ENCODE measurements around the gene CATSPERB.

Gene CATSPERB

GRCh38 chr14:91754819-91755218 is 22.9 kb upstream of the CATSPERB start:
- TF ChIP-seq CTCF (conservative IDR thresholded peaks at IDR 0.05; ENCODE audit: low read length) (no peak), EZH2phosphoT487 (IDR thresholded peaks at IDR 0.05; ENCODE audit: borderline replicate concordance) (no peak)
- H3K27me3 ChIP-seq (ENCODE audit: insufficient read depth, low read length, poor library complexity, severe bottlenecking) = no peaks in the 10 kb centered on the region
- H3F3A ChIP-seq (ENCODE audit: low read depth) = no peaks in the 10 kb centered on the region
- H3K9me3 ChIP-seq (ENCODE audit: insufficient read depth, low read depth, low read length) = no peaks in the 10 kb centered on the region
- H3K4me3 ChIP-seq (ENCODE audit: low read length, poor library complexity, severe bottlenecking) = no peak overlapping the region
- no peak overlapping the region for H2AFZ ChIP-seq (ENCODE audit: low read length)
- no peaks in the 10 kb centered on the region for H3K79me2 ChIP-seq (ENCODE audit: insufficient read depth, low read length)
- H3K9me2 ChIP-seq (replicated peaks; ENCODE audit: low read depth, low read length) = no peaks in the 10 kb centered on the region
- no peaks in the 10 kb centered on the region for H4K20me1 ChIP-seq (ENCODE audit: insufficient read depth, low read length, poor library complexity, severe bottlenecking)
- H3K4me2 ChIP-seq (ENCODE audit: low read depth, low read length, poor library complexity, severe bottlenecking) = no peak overlapping the region
- H3K4me1 ChIP-seq (ENCODE audit: insufficient read depth, low read length, poor library complexity, severe bottlenecking) = peaks cover 6% of the 10 kb centered on the region
- no peak overlapping the region for H3K9ac ChIP-seq (ENCODE audit: low read depth, low read length, poor library complexity, severe bottlenecking)
- no peaks in the 10 kb centered on the region for H3K36me3 ChIP-seq (ENCODE audit: insufficient read depth, low read length)

- H3K79me2 ChIP-seq (ENCODE audit: insufficient read depth, low read length) = no peaks in the 10 kb centered on the region
- H3K4me1 ChIP-seq (ENCODE audit: insufficient read depth, low read length, poor library complexity, severe bottlenecking) = peaks cover 6% of the 10 kb centered on the region
- no peaks in the 10 kb centered on the region for H4K20me1 ChIP-seq (ENCODE audit: insufficient read depth, low read length, poor library complexity, severe bottlenecking)
- H3K27me3 ChIP-seq (ENCODE audit: insufficient read depth, low read length, poor library complexity, severe bottlenecking) = no peaks in the 10 kb centered on the region
- no peak overlapping the region for H2AFZ ChIP-seq (ENCODE audit: low read length)
- H3K4me2 ChIP-seq (ENCODE audit: low read depth, low read length, poor library complexity, severe bottlenecking) = no peak overlapping the region
- H3K4me3 ChIP-seq (ENCODE audit: low read length, poor library complexity, severe bottlenecking) = no peak overlapping the region
- H3K36me3 ChIP-seq (ENCODE audit: insufficient read depth, low read length) = no peaks in the 10 kb centered on the region
- TF ChIP-seq CTCF (conservative IDR thresholded peaks at IDR 0.05; ENCODE audit: low read length) = no peak
- no peak for TF ChIP-seq EZH2phosphoT487 (IDR thresholded peaks at IDR 0.05; ENCODE audit: borderline replicate concordance)
- no peaks in the 10 kb centered on the region for H3K9me3 ChIP-seq (ENCODE audit: insufficient read depth, low read depth, low read length)
- H3F3A ChIP-seq (ENCODE audit: low read depth) = no peaks in the 10 kb centered on the region
- H3K9me2 ChIP-seq (replicated peaks; ENCODE audit: low read depth, low read length) = no peaks in the 10 kb centered on the region
- no peak overlapping the region for H3K9ac ChIP-seq (ENCODE audit: low read depth, low read length, poor library complexity, severe bottlenecking)
These were observed 22.3 kb upstream of the CATSPERB start for GRCh38 chr14:91754185-91754584.

- H3K79me2 ChIP-seq (ENCODE audit: insufficient read depth, low read length) = no peaks in the 10 kb centered on the region
- H3F3A ChIP-seq (ENCODE audit: low read depth) = no peaks in the 10 kb centered on the region
- no peak overlapping the region for H2AFZ ChIP-seq (ENCODE audit: low read length)
- no peaks in the 10 kb centered on the region for H4K20me1 ChIP-seq (ENCODE audit: insufficient read depth, low read length, poor library complexity, severe bottlenecking)
- peaks cover 6% of the 10 kb centered on the region for H3K4me1 ChIP-seq (ENCODE audit: insufficient read depth, low read length, poor library complexity, severe bottlenecking)
- H3K27me3 ChIP-seq (ENCODE audit: insufficient read depth, low read length, poor library complexity, severe bottlenecking) = no peaks in the 10 kb centered on the region
- H3K36me3 ChIP-seq (ENCODE audit: insufficient read depth, low read length) = no peaks in the 10 kb centered on the region
- no peak for TF ChIP-seq CTCF (conservative IDR thresholded peaks at IDR 0.05; ENCODE audit: low read length)
- TF ChIP-seq EZH2phosphoT487 (IDR thresholded peaks at IDR 0.05; ENCODE audit: borderline replicate concordance) = no peak
- H3K9me3 ChIP-seq (ENCODE audit: insufficient read depth, low read depth, low read length) = no peaks in the 10 kb centered on the region
- no peaks in the 10 kb centered on the region for H3K9me2 ChIP-seq (replicated peaks; ENCODE audit: low read depth, low read length)
- no peak overlapping the region for H3K9ac ChIP-seq (ENCODE audit: low read depth, low read length, poor library complexity, severe bottlenecking)
- no peak overlapping the region for H3K4me2 ChIP-seq (ENCODE audit: low read depth, low read length, poor library complexity, severe bottlenecking)
- no peak overlapping the region for H3K4me3 ChIP-seq (ENCODE audit: low read length, poor library complexity, severe bottlenecking)
These were observed 21.7 kb upstream of the CATSPERB start for GRCh38 chr14:91753501-91754128.
